SH-SY5Y (cell line): Measurements from ENCODE around the gene ANKS6.

Source experiments
- GATA2 ChIP-seq: IDR thresholded peaks from 2 replicates; pipeline ENCODE4 v1.6.1; 2011; ENCODE audit warnings: mild to moderate bottlenecking, low read depth, low read length
- GATA3 ChIP-seq: IDR thresholded peaks from 2 replicates; pipeline ENCODE4 v1.6.1; 2011; ENCODE audit warnings: low read depth, mild to moderate bottlenecking, low read length, moderate library complexity

GRCh38 chr9:98708103-98708932 is 88.0 kb downstream of the ANKS6 start:
- no peak for TF ChIP-seq GATA3
- TF ChIP-seq GATA2, result no peak
